GM06990 (cell line): ENCODE measurements around the gene TAL1.

Source experiments
- DNase-seq: peaks from one replicate; pipeline ENCODE4 v3.0.0-alpha.2; 2011; ENCODE audit not compliant: insufficient read length; ENCODE audit errors: extremely low read depth
- H3K27me3 ChIP-seq: replicated peaks from 2 replicates; pipeline ENCODE4 v1.6.0; 2011; ENCODE audit warnings: low read length; ENCODE audit not compliant: control insufficient read depth, insufficient read depth
- H3K36me3 ChIP-seq: 2 replicates; pipeline ENCODE4 v1.5.1; 2011; ENCODE audit warnings: low read length; ENCODE audit not compliant: control insufficient read depth, insufficient read depth
- H3K4me3 ChIP-seq: replicated peaks from 2 replicates; pipeline ENCODE4 v1.5.1; 2011; ENCODE audit warnings: low read depth, mild to moderate bottlenecking, control low read depth, low read length
- CTCF ChIP-seq: IDR thresholded peaks from 2 replicates; pipeline ENCODE4 v1.5.1; 2011; ENCODE audit warnings: low read length, control low read depth, mild to moderate bottlenecking, inconsistent platforms; ENCODE audit not compliant: insufficient read depth, poor library complexity, severe bottlenecking

Gene TAL1

DNA sequence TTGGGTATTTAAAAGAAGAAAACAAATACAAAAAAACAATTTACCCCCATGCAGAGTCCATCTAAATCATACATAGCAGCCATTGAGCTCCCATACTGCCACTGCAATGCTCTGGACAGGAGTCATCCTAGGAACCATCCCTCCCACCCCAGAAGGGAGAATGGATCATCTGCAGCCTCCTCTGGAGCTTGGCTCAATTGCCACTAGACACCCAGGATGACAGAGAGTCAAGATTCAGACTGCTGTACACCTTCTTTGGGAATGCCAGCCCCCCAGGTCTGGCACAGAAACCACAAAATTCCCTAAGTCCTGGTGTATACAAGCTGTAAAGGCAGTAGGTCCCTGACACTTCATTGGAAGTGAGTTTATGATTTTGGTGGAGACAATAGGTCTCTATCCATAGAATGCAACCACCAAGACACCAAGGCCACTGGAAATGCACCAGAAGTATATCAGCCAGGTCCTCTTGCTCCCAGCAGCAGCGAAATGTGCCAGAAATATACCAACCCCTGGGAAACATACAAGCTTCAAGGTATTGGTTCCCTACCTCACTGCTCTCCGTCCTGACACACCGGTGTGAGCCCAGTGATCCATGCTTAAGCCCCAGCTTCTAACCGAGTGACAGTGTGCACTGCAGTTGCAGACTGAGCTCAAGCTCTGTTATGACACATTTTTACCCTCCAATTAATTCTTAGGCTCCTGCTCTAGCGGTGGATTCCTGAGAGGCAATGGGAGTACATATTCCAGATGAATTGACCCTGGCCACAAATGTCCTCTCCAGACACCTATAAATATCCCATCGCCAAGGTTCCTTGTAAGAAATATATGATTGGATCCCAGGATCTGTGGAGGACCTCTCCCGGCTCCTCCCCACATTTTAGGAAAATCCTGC is 4.4 kb downstream of the TAL1 start:
- no peak for DNase-seq
- no peaks in the 10 kb centered on the region for H3K36me3 ChIP-seq
- peaks cover 8% of the 10 kb centered on the region for H3K27me3 ChIP-seq
- TF ChIP-seq CTCF: no peak
- H3K4me3 ChIP-seq: no peak overlapping the region

DNA sequence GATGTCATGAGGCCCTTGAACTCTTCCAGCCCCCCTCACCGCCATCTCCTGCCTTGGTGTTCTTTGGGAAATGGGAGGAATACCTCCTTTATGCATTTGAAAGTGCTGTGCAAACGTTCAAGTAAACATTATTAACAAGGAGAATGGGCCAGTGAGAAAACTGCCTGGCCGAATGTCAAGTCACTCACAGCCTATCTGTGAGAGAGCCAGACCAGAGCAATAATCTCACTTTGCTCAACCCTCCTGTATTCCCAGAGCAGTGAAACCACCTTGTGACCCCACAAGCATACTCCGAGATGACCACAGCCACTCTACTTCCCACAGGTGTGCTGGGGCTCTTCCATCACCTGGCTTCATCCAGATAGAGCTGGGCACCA is 5.2 kb downstream of the TAL1 start:
- H3K27me3 ChIP-seq: peaks cover 8% of the 10 kb centered on the region
- TF ChIP-seq CTCF: no peak
- H3K36me3 ChIP-seq: no peaks in the 10 kb centered on the region
- no peak for DNase-seq
- no peak overlapping the region for H3K4me3 ChIP-seq

DNA sequence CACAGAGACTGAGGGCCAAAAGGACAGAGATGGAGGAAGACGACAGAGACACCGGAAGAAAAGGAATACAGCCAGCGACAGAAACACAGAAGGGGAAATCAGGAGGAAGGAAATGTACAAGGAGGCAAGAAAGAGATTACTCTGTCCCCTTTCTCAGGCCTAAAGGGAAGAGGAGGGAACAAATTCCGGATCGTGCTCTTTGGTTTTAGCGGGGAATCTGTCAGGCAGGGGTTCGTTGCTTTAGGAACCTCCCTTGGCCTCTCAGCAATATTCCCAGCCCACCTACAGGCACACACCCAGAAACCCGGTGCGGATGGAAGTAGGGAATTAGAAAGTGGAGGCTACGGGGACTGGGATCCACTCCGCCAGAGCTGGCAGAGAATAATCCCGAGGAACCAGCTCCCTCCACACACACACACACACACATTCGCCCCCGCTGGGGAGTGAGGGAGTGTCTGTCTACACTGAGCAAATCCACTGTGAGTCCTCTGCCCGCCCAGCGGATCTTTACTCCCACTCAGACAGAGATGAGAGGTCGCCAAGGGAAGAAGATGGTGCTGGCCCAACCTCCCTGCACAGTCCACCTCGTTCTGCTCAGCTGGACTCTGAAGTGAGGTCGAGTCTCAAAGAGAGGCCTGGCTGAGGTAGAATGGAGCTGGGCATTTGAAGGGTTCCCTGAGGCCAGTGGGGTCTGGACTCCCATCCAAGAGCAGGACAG is 5.7 kb downstream of the TAL1 start:
- H3K27me3 ChIP-seq: peaks cover 4% of the 10 kb centered on the region
- no peaks in the 10 kb centered on the region for H3K36me3 ChIP-seq
- no peak overlapping the region for H3K4me3 ChIP-seq
- no peak for TF ChIP-seq CTCF
- DNase-seq: no peak

DNA sequence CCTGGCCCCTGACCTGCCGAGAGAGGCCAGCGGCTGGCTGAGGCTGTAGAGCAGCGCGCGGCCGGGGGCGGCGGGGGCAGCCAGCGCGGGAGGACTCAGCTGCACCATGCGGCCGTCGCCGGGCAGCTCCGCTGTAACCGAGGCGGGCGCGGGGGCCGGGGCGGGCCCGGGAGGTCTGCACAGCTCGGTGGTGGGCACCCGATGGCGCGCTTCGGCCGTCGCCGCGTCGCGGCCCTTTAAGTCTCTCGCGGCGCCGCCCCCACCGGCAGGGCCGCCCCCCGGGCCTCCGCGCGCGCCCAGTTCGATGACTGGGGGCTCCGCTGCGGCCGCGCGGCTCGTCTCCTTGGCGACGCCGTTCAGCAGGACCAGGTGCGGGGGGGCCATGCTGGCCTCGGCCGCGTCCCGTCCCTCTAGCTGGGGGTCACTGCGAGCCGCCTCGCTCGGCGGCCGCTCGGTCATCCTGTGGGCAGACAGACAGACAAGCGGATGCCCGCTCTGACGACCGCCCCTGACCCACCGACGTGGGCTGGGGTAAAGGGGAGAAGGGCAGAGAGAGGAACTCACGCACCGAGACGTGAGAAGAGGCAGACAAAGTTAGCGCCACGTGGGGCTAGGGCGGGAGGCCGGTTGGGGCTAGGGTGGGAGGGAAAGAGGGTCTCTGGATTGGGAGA is 6.5 kb downstream of the TAL1 start:
- no peak for TF ChIP-seq CTCF
- H3K36me3 ChIP-seq: no peaks in the 10 kb centered on the region
- H3K27me3 ChIP-seq: peaks cover 3% of the 10 kb centered on the region
- no peak overlapping the region for H3K4me3 ChIP-seq
- DNase-seq: no peak

- Histone ChIP-seq H3K36me3 (no peaks in the 10 kb centered on the region), H3K27me3 (peaks cover 3% of the 10 kb centered on the region), H3K4me3 (no peak overlapping the region)
- DNase-seq: no peak
- no peak for TF ChIP-seq CTCF
Observed at GRCh38 chr1:47224676-47225399, 7.2 kb downstream of the TAL1 start.
